Pericardium fibroblast (primary cell): ENCODE data around the gene SLC25A20. TPM values are rescaled to one million over a fixed set of nuclear protein-coding genes. Genes with fewer than 3 reads are reported as not detected.

ENCODE experiments used
- total RNA-seq: library from RNA; depleted of rRNA; stranded (reverse); fragments of >200 nt; gene quantifications from 2 replicates; pipeline ENCODE4 v1.2.3, GENCODE V29; 2015

The SLC25A20 gene, protein sequence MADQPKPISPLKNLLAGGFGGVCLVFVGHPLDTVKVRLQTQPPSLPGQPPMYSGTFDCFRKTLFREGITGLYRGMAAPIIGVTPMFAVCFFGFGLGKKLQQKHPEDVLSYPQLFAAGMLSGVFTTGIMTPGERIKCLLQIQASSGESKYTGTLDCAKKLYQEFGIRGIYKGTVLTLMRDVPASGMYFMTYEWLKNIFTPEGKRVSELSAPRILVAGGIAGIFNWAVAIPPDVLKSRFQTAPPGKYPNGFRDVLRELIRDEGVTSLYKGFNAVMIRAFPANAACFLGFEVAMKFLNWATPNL
- total RNA-seq = 9.0 and 16.6 TPM in 2 replicates

DNA sequence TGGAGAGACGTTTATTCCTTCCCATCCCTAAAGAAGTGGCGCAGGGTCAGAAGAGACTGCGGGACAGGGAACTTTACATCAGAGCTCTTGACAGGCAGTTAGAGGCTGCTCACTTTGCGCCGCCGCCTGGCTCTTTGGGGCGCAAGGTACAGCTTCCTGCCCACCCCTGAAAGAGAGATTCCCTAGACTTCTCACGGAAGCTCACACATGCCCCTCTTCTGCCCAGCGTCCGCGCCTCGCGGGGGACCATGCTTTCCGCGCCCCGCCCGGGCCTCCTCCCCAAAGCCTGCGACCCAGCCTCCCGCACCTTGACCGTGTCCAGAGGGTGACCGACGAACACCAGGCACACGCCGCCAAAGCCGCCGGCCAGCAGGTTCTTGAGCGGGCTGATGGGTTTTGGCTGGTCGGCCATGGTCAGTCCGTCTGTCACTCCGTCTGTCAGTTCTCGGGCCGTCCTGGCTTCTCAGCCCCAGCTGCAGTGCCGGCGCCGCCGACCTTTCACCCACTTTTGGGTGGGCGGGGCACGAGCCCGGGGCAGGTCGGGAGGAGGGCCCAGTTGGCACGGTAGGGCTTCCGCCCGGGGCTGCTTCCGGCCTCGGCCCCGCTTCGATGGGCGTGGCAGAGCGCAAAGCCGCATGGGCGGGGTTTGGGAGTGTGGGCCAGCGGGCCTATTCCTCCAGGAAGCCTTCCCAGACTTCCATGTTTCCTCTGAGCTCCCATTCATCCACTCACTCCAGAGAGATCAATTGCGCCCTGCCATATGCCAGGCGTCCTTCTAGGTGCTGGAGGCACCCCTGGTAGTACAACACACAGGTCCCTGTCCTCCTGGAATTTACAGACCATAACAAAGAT is at the start of gene SLC25A20:
Gene SLC25A20 (minus strand): TSS at position 500 of the 852 bp plus-strand sequence. CDS start 88 bp downstream, at position 412.

DNA sequence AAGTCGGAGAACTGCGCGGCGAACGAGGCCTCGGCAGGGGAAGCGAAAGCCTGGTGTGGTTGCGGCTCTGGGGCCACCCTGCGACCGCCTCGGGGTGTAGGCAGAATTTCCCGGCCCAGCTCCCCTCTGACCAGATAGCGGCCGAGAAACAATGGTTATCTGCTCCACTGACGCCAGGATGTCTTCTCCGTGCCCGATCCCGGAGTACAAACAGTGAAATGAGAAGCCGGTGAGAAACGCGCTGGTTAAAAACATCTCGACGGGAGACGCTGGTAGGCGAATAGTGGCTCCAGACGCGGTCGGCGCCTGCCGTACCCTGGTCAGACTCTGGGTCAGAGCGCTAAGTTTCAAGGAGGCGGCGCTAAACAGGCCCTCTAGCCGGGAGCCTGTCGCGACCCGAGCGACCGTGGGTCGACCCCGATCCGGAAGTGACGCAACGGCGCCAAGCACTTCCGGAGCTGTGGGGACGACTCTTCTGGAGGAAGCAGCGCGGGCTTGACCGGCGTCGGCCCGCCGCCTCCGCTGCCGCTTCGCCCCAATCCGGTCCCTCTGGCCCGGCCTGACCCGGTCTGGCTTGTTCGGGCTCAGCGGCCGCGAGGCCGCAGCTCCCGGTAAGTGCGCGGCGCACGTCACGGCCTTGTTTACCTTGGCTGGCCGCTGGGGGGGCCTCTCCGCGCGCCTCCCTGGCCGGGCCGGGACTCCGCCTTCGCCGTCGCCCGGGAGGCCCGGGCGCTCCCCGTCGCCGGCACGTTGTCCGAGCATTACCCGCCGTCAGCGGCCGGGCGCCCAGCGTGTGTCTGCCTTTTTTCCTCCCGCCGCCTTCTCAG is 19.9 kb upstream of the SLC25A20 start, which contains the start of gene ARIH2:
Gene ARIH2 (plus strand): TSS at position 455 of the 827 bp plus-strand sequence. CDS start 8,717 bp downstream, outside the sequence.

DNA sequence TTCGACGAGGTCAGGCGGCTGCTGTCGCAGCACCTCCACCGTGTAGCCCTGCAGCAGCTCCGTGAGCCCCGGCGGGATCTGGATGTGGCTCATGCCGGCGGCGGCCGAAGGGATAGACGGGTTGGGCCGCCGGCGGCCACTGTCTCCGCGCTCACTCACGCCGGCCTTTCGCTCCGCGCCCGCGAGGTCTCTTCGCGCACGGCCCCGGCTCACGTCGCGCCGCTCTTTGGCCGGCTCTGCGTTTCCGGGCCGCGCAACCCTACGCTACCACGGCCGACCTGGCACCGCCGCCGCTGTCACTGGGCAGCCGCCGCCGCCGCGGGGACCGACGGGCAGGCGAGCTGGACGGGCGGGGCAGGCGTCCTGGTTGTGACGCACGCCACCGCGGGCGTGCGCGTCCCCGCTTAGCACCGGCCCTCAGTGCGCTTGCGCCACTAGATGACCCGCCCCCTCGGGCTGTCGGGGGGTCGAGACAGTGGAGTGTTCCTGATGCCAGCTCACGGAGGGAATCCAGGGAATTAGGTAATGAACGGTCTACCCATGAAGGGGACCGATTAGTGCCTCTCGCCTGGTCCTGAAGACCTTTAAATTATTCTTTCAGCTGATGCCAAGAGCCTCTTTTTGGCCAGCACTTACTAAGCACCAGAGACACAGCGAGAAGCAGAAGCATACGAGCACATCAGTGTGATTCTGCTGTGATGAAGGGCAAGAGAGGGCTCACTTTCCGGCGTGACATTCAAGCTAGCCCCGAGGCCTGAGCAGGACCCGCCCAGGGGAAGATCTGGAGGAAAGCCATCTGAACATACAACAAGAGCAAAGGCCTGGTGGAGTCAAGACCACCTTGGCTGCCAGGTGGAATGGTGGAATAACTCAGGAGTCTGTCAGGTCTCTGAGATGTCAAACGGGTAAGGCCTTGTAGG is 50.9 kb downstream of the SLC25A20 start, which contains the start of gene PRKAR2A:
Gene PRKAR2A (minus strand): TSS at position 371 of the 920 bp plus-strand sequence. CDS start 278 bp downstream, at position 93.

Other genes starting within 250 kb of the SLC25A20 start
- 1.8 and 2.2 TPM in 2 replicates for gene CELSR3, start 236.0 kb downstream of the SLC25A20 start, total RNA-seq
- gene NCKIPSD, start 213.0 kb downstream of the SLC25A20 start, total RNA-seq = 20.1 and 44.0 TPM in 2 replicates
- 57.9 and 73.9 TPM in 2 replicates for gene IP6K2, start 181.7 kb downstream of the SLC25A20 start, total RNA-seq
- 16.3 and 27.3 TPM in 2 replicates for gene PRKAR2A, start 51.0 kb downstream of the SLC25A20 start, total RNA-seq
- gene ARIH2, start 20.0 kb upstream of the SLC25A20 start, total RNA-seq = 48.7 and 60.4 TPM in 2 replicates
- gene P4HTM, start 91.4 kb upstream of the SLC25A20 start, total RNA-seq = 26.0 and 31.7 TPM in 2 replicates
- gene WDR6, start 108.5 kb upstream of the SLC25A20 start, total RNA-seq = 46.0 and 56.7 TPM in 2 replicates
- 41.2 and 61.9 TPM in 2 replicates for gene DALRD3, start 119.7 kb upstream of the SLC25A20 start, total RNA-seq
- 137 and 176 TPM in 2 replicates for gene NDUFAF3, start 123.2 kb upstream of the SLC25A20 start, total RNA-seq
- 237 and 483 TPM in 2 replicates for gene IMPDH2, start 130.5 kb upstream of the SLC25A20 start, total RNA-seq
- 54.1 and 73.8 TPM in 2 replicates for gene QRICH1, start 195.2 kb upstream of the SLC25A20 start, total RNA-seq
- gene QARS1, start 205.9 kb upstream of the SLC25A20 start, total RNA-seq = 258 and 390 TPM in 2 replicates
- gene USP19, start 221.9 kb upstream of the SLC25A20 start, total RNA-seq = 33.5 and 46.2 TPM in 2 replicates
- 310 and 441 TPM in 2 replicates for gene LAMB2, start 234.2 kb upstream of the SLC25A20 start, total RNA-seq